Neural crest cell (in vitro differentiated cells): Measurements from ENCODE around the gene ETFDH. TPM values are rescaled to one million over a fixed set of nuclear protein-coding genes. Genes with fewer than 3 reads are reported as not detected.
A peak's percentile ranks its signal among the peaks of the same experiment; 100 is the strongest.

Experiments
- DNase-seq: peaks from one replicate; pipeline ENCODE4 v3.0.0; 2021; ENCODE audit warnings: low read depth, mixed read lengths, low spot score
- H3K27ac Mint-ChIP-seq: one replicate; pipeline ENCODE4 v1.8.0; 2021; ENCODE audit warnings: mild to moderate bottlenecking, mixed read lengths; ENCODE audit not compliant: unreplicated experiment
- H3K27me3 Mint-ChIP-seq: 2 replicates; pipeline ENCODE4 v1.8.0; 2021; ENCODE audit warnings: low read depth, mild to moderate bottlenecking, mixed read lengths
- H3K36me3 Mint-ChIP-seq: 2 replicates; pipeline ENCODE4 v1.8.0; 2021; ENCODE audit warnings: low read depth, mild to moderate bottlenecking, mixed read lengths
- H3K4me1 Mint-ChIP-seq: 2 replicates; pipeline ENCODE4 v1.8.0; 2021; ENCODE audit warnings: mixed read lengths
- H3K4me3 Mint-ChIP-seq: one replicate; pipeline ENCODE4 v1.8.0; 2021; ENCODE audit warnings: mild to moderate bottlenecking, mixed read lengths
- H3K9me3 Mint-ChIP-seq: 2 replicates; pipeline ENCODE4 v1.8.0; 2021; ENCODE audit warnings: mixed read lengths
- CTCF ChIP-seq: fragments of 200-600 bp; sonication (generic); conservative IDR thresholded peaks from 2 replicates; pipeline ENCODE4 v1.5.0; 2021; ENCODE audit warnings: antibody characterized with exemption, mild to moderate bottlenecking
- long read RNA-seq: library from polyadenylated mRNA; unstranded; transcript quantifications from one replicate; pipeline ENCODE4 v2.0.0, GENCODE V29; 2020
- total RNA-seq: library from RNA; stranded (reverse); gene quantifications from 2 replicates; pipeline ENCODE4 v1.2.1, GENCODE V29; 2021

Gene ETFDH
- total RNA-seq = 15.8 and 17.5 TPM in 2 replicates
- long read RNA-seq, transcript ETFDH-206 (13 exons, 3,282 nt) = major isoform, 43 of 54 reads
- long read RNA-seq, partial matches to known transcripts = 2 of 54 reads
- long read RNA-seq, other reads (novel, unspliced or antisense) = 6 of 54 reads

- H3K36me3 Mint-ChIP-seq = peaks cover 7% of the 10 kb centered on the region
- no peaks in the 10 kb centered on the region for H3K9me3 Mint-ChIP-seq
- DNase-seq = peak; percentile 93
- peak within 1 kb of the TSS; percentile 99 for H3K27ac Mint-ChIP-seq
- H3K27me3 Mint-ChIP-seq = no peaks in the 10 kb centered on the region
- peak within 1 kb of the TSS; percentile 97 for H3K4me3 Mint-ChIP-seq
- peak; percentile 72 for TF ChIP-seq CTCF
- H3K4me1 Mint-ChIP-seq = peaks cover 34% of the 10 kb centered on the region
Measured at GRCh38 chr4:158671915-158672806, at the start of gene ETFDH. Gene ETFDH, plus strand, starts transcription at chr4:158672296. Its CDS starts 161 bp downstream, at chr4:158672457.

DNA sequence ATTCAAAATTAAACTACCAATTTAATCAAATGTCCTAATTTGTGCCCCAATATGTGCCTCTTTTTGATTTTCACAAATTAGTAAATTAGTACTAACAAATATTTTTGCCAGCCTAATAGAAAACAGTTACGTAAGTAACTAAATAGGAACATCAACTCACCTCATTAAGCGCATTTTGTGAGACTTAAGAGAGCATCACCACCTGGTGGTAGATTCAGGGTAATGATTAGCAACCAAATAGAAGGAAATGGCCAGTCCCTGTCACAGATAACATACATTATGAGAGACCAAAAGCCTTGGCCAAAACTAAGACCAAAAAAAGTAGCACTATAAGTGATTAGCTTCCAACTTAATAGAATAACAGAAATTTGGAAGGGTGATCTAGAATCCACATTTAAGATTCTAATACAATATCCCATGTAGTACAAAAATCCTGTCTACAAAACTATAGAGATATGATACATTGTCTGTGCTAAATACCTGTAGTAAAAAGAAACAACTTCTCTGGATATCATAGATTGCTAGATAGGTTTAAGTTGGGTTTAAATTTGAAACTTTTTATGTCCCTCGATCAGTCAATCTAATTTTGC is 47.1 kb upstream of the ETFDH start:
- TF ChIP-seq CTCF = peak; percentile 84
- Mint-ChIP-seq H3K9me3 (no peaks in the 10 kb centered on the region), H3K4me1 (no peaks in the 10 kb centered on the region), H3K27me3 (peaks cover 10% of the 10 kb centered on the region), H3K27ac (no peak overlapping the region), H3K4me3 (no peak overlapping the region), H3K36me3 (no peaks in the 10 kb centered on the region)
- DNase-seq = peak; percentile 4

DNA sequence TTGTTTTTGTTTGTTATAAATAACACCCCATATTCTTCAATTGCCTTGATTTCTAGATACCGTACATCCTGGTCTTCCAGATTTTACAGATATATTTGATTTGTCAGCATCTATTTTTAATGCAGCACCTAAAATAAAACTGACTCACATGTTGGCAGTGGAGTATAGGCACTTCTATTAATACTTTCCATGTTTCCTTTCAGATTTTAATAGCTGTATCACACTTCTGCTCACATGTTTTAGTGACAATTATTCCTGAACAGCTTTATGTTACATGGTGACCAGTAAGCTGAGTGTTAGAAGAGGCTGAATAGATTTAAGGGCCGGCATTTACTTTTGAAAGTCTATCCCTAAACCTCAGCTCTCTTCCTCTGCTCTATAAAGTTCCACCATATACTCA is 46.6 kb upstream of the ETFDH start:
- Mint-ChIP-seq H3K36me3 (no peaks in the 10 kb centered on the region), H3K27me3 (peaks cover 10% of the 10 kb centered on the region), H3K27ac (no peak overlapping the region), H3K4me1 (no peaks in the 10 kb centered on the region), H3K4me3 (no peak overlapping the region), H3K9me3 (no peaks in the 10 kb centered on the region)
- no peak for TF ChIP-seq CTCF
- no peak for DNase-seq

GRCh38 chr4:158630893-158631292 is 41.2 kb upstream of the ETFDH start:
- Mint-ChIP-seq H3K4me1 (no peaks in the 10 kb centered on the region), H3K27me3 (peaks cover 3% of the 10 kb centered on the region), H3K36me3 (no peaks in the 10 kb centered on the region), H3K4me3 (no peak overlapping the region), H3K27ac (no peak overlapping the region), H3K9me3 (no peaks in the 10 kb centered on the region)
- no peak for DNase-seq
- TF ChIP-seq CTCF = no peak

- H3K9me3 Mint-ChIP-seq = no peaks in the 10 kb centered on the region
- no peak for DNase-seq
- no peaks in the 10 kb centered on the region for H3K36me3 Mint-ChIP-seq
- H3K27ac Mint-ChIP-seq = no peak overlapping the region
- no peak for TF ChIP-seq CTCF
- H3K27me3 Mint-ChIP-seq = peaks cover 4% of the 10 kb centered on the region
- H3K4me1 Mint-ChIP-seq = no peaks in the 10 kb centered on the region
- H3K4me3 Mint-ChIP-seq = no peak overlapping the region
Measured at GRCh38 chr4:158636619-158637018, 35.5 kb upstream of the ETFDH start.
